ENCODE results near the gene DACT3.

DNA sequence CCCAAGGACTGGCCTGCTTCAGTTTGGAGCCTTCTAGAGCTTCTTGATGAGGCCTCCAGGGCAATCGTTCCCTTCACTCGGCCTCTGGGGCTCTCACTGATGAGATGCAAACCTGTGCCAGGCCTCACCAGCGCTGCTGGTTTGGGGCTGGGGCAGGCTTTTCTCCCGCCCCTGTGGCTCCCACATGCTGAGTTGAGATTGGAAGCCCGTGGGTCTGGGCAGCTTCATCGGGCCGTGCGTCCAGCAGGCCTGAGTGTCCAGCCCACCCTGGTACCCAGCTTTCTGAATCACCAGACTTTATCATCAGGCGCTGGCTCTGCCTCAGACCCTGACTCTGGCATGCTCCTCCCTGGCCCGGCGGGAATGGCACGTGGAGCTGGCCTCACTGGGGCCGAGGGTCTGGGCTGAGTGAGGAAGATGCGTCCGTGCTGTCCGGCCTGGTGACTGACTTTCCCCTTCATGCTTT is 55.6 kb downstream of the DACT3 start:
- TF ChIP-seq, protein P1, sequence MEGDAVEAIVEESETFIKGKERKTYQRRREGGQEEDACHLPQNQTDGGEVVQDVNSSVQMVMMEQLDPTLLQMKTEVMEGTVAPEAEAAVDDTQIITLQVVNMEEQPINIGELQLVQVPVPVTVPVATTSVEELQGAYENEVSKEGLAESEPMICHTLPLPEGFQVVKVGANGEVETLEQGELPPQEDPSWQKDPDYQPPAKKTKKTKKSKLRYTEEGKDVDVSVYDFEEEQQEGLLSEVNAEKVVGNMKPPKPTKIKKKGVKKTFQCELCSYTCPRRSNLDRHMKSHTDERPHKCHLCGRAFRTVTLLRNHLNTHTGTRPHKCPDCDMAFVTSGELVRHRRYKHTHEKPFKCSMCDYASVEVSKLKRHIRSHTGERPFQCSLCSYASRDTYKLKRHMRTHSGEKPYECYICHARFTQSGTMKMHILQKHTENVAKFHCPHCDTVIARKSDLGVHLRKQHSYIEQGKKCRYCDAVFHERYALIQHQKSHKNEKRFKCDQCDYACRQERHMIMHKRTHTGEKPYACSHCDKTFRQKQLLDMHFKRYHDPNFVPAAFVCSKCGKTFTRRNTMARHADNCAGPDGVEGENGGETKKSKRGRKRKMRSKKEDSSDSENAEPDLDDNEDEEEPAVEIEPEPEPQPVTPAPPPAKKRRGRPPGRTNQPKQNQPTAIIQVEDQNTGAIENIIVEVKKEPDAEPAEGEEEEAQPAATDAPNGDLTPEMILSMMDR (IDR thresholded peaks at IDR 0.05), result no peak
- TF ChIP-seq ELF1 (IDR thresholded peaks at IDR 0.05) (no peak), POLR2AphosphoS5 (IDR thresholded peaks at IDR 0.05; ENCODE audit: low read depth, low read length) (no peak), NRF1 (IDR thresholded peaks at IDR 0.05; ENCODE audit: low read depth, low read length) (no peak), EZH2phosphoT487 (IDR thresholded peaks at IDR 0.05; ENCODE audit: borderline replicate concordance, low read depth) (no peak), YY1 (IDR thresholded peaks at IDR 0.05; ENCODE audit: low read depth) (no peak)

All from SK-N-SH (cell line).